NCI-H345 treated with DMSO at 0.1 percent for 48 hours (cell line): Measurements from ENCODE around the gene NOD2.

Experiments
- DNase-seq: peaks from one replicate; lab custom pipeline; 2025; ENCODE audit not compliant: unreplicated experiment; lab: John Stamatoyannopoulos, UW

The NOD2 gene

GRCh38 chr16:50741781-50742575 is 48.6 kb downstream of the NOD2 start, which contains the start of gene CYLD:
Gene CYLD, plus strand, starts transcription at chr16:50742086. Its CDS starts 7,613 bp downstream, at chr16:50749699.
- DNase-seq, result peak; percentile 91

DNA sequence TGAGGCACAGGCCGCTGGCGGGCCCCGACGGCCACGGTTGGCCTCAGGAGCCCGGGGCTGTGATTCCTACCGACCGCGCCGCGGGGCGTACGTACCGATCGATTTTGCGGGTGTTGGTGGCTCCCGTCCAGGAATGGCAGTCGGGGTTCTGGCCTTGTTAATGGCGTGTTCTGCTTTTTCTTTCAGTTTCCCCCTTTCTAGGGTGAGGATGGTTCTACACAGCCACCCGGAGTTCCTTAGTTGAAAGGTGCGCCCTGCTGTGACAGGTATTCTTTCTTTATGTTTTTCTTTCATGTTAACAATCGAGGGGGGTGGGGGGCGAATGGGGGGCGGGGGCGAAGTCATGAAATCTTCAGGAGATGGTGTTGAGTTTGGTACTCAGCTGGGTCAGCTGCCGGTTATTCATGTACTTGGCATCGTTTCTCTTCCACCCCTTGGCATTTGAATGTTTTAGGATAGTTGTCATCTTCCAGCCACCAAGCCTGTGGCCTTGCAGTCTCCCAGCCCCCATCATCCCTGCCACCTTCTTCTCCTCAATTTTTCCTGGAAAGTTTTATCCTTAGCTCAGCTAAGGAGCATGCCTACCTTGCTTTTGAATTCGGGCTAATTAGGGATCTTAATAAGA is 49.3 kb downstream of the NOD2 start:
- no peak for DNase-seq

DNA sequence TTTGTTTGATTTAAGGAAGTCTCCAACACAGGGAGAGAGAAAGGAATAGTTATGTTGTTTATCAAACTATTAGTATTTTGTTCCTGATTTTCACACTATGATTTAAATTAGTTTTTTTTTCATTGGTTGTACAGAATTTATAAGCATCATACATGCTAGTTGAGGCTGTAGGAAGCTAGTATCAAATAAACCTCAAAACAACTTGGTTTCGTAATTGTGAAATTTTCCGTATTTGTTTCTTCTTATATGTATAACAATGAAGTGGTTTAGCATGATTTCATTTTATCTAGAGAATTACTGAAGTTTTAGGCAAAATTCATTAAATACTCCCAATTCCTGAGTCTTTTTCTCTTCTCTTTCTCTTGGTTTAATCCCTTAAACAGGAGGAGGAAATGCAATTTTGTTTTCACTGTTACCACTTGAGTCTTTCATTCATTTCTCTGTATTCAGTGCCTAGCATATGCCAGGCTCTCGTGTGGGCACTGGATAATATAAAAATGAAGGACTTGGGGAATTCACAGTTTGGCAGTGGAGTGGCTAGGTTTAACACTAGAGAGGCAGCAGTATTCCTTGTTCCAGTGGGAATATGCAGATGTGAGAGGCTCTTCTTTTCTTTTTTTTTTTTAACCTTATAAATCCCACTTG is 50.3 kb downstream of the NOD2 start:
- no peak for DNase-seq

DNA sequence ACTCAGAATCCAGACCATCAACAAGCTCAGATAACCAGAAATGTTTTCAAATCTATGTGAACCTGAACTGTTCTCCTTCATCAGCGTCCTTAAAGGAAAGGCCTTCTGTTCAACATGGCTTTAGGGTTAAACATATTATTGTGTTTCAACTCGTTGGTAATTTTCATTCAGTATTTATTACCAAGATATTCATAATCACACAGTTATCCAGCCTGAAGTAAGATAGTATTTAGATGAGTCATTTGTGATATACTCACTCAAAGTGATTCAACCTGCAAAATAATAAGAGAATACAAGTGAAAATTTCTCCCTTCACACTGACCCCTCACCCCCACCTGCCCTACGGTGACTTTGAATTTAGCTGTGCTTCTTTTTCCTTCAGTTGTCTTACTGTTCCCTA is 51.5 kb downstream of the NOD2 start:
- no peak for DNase-seq

- DNase-seq, result no peak
These were observed 52.5 kb downstream of the NOD2 start for GRCh38 chr16:50745940-50746339.

- peak; percentile 41 for DNase-seq
These were observed 54.0 kb downstream of the NOD2 start for GRCh38 chr16:50747207-50747956.

DNA sequence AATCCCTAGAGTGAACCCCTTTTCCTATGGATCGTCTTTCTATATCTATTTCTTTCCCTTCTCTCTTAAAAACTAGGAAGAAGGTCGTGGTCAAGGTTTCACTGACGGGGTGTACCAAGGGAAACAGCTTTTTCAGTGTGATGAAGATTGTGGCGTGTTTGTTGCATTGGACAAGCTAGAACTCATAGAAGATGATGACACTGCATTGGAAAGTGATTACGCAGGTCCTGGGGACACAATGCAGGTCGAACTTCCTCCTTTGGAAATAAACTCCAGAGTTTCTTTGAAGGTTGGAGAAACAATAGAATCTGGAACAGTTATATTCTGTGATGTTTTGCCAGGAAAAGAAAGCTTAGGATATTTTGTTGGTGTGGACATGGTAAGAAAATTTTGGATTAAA is 58.1 kb downstream of the NOD2 start:
- no peak for DNase-seq

- DNase-seq, result no peak
These were observed 59.2 kb downstream of the NOD2 start for GRCh38 chr16:50752471-50753235.

DNA sequence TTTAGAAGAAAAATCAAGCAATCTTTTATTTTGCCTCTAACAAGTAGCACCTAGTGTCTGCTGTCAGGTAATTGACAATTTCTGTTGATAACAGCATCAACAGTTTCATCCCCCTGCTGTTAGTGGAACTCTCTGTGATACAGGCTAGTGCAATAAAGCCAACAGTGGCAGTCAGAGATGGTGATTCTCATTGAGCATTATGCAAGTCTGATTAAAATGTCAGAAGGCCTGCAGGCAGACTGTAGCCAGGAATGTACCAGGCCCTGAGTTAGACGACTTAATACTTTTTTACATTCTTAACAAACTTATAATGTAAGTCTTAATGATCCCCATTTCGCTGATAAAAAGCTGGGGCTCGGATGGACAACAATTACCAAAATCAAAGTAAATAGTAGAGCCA is 63.1 kb downstream of the NOD2 start:
- no peak for DNase-seq

DNA sequence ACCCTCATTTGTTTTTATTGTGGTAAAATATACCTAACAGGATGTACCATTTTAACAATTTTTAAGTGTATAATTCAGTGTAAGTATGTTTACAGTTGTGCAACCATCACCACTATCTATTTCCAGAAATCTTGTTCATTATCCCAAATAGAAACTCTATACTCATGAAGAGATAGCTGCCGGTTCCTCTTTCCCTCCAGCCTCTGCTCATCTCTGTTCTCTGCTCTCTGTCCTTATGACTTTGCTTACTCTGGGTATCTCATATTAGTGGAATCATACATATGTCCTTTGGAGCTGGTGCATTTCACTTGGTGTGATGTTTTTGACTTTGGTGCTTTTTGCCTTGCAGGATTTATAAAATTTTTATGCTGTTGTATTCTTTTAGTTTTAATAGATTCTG is 67.9 kb downstream of the NOD2 start:
- no peak for DNase-seq

GRCh38 chr16:50762241-50762640 is 68.8 kb downstream of the NOD2 start:
- no peak for DNase-seq

GRCh38 chr16:50763211-50763610 is 69.8 kb downstream of the NOD2 start:
- no peak for DNase-seq

GRCh38 chr16:50765260-50765659 is 71.9 kb downstream of the NOD2 start:
- DNase-seq, result no peak

GRCh38 chr16:50765861-50766260 is 72.5 kb downstream of the NOD2 start:
- no peak for DNase-seq

GRCh38 chr16:50767197-50767596 is 73.8 kb downstream of the NOD2 start:
- DNase-seq, result no peak

DNA sequence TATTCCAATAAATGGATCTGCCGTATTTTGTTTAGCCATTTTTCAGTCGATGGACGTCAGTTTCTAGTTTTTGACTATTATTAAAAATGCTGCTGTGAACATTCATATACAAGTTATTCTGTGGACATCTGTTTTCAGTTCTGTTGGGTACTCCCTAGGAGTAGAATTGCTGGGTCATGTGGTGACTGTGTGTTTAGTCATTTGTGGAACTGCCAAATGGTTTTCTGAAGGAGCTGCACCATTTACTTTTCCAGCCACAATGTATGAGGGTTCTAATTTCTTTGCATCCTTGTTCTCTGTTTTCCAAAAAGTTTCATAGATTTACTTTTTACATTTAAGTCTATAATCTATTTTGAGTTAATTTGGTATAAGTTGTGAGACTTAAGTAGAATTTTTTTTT is 78.0 kb downstream of the NOD2 start:
- DNase-seq, result no peak

DNA sequence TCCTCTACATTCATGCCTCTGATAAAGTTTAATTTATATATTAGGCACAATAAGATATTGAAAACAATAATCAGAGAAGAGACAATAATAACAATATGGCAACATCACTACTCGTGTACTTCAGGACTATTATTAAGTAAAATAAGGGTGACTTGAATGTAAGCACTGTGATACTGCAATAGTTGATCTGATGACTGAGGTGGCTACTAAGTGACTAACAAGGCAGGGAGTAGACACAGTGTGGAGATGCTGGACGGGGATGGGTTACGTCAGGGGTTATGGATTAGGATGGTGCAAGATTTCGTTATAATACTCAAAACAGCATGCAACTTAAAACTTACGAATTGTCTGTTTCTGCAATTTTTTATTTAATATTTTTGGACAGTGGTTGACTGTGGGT is 81.0 kb downstream of the NOD2 start:
- DNase-seq, result no peak

GRCh38 chr16:50774960-50775359 is 81.6 kb downstream of the NOD2 start:
- DNase-seq, result no peak

- no peak for DNase-seq
These were observed 82.6 kb downstream of the NOD2 start for GRCh38 chr16:50776037-50776436.

DNA sequence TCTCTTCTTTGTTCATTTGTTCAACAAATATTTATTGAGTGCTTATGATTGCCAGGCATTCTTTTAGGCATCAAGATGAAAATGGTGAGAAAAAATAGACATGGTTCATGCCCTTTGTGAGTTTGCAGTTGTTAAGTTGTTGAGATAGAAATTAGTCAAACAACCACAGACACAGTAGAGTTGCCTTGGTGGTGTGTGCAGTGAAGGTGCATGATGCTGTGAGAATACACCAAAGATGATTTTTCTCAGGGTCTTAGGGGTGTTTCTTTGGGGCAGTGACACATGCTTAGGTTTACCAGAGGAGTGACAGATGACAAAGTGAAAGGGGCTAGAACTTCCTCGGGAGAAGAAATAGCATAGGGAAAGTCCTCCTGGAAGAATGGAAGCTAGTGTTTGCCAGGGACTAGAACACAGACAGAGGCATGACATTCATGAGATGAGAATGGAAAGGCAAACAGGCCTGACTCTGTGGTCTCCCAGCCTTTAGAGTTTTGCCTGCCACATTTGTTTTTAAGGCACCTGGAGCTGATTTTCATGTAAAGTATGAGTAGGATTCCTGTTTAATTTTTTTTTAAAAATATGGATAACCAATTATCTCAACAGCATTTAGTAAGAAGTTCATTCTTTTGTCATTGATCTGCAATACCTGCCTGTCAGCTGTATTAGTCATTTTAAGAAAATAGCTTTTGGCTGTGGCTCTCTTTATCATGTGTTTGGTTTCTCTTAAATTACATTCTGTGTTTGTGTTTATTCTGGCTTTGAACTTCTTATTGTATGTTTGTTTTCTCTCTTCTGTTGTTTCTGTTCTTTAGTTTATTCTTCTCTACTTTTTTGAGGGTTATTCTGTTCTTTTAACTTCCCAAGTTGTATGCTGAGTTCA is 85.1 kb downstream of the NOD2 start:
- no peak for DNase-seq
